Liver (tissue), 3 donors: Measurements from ENCODE around the gene AKT1S1.

Experiments
- NR2F2 ChIP-seq: IDR thresholded peaks from 2 replicates; pipeline ENCODE4 v1.6.1; 2016; ENCODE audit warnings: antibody characterized with exemption
- TF ChIP-seq, protein P1 (sequence below): fragments of 150-350 bp; IDR thresholded peaks from 2 replicates; pipeline ENCODE4 v1.5.1; 2017; ENCODE audit warnings: improper control_type of control experiment, low read depth, low read length; ENCODE audit not compliant: missing input control
- donor health status: healthy.
- donor health status: healthy.

DNA sequence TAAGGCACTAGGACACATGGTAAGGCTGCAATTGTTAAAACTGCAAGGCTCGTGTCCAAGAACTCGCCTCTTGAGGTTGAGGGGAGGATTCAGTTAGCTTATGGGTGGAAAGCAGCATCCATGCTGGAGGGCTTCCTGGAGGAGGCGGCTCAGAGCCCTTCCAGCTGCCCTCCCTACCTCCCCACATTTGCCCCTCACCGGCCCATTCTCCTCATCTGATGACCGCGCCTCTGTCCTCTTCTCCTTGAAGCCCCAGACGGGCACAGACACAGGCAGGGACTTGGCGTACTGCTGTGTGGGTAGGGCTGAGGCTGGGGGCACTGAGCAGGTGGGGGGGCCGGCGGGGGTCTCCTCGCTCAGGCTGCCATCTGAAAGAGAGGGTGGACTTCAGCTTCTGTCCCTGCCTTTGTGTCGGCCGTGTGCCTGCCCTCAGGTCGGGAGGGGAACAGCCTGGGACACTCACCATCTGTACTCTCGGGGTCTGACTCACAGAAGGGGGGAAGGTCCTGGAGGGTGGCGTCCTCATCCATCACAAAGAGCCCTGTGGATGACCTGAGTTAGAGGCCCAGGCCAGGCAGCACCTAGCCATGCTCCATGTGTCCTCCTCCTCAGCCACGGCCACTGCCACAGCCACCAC is 5.7 kb downstream of the AKT1S1 start:
- TF ChIP-seq, protein P1, sequence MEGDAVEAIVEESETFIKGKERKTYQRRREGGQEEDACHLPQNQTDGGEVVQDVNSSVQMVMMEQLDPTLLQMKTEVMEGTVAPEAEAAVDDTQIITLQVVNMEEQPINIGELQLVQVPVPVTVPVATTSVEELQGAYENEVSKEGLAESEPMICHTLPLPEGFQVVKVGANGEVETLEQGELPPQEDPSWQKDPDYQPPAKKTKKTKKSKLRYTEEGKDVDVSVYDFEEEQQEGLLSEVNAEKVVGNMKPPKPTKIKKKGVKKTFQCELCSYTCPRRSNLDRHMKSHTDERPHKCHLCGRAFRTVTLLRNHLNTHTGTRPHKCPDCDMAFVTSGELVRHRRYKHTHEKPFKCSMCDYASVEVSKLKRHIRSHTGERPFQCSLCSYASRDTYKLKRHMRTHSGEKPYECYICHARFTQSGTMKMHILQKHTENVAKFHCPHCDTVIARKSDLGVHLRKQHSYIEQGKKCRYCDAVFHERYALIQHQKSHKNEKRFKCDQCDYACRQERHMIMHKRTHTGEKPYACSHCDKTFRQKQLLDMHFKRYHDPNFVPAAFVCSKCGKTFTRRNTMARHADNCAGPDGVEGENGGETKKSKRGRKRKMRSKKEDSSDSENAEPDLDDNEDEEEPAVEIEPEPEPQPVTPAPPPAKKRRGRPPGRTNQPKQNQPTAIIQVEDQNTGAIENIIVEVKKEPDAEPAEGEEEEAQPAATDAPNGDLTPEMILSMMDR: no peak
- TF ChIP-seq NR2F2: no peak
